ENCODE results near the gene ASTN2. TPM values are rescaled to one million over a fixed set of nuclear protein-coding genes. Genes with fewer than 3 reads are reported as not detected.

The ASTN2 gene
- polyA plus RNA-seq, 1 donor from 2014 or later, result 6.8 TPM

DNA sequence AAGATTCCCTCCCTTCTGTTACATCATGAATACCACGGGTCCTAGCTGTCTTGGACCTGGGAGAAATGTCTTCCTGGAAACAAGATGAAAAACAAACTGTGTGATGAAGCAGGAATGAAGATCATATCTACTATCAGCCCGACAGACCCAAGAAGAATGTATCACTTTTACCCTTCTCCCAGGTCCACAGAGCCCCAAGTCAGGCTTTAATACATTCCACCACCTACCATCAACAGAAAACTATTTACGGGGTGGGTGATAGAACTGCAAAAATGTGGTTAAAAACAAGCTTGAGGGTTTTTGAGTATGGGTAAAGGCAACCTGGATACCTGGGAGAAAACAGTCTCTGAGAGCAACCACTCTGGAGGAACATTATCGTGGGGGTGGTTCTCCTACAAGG lies 400.8 kb downstream of the ASTN2 start:
- Histone ChIP-seq H3K27ac (ENCODE audit: low read length) (no peak overlapping the region), H3K9ac (ENCODE audit: low read length) (no peak overlapping the region), H3K4me2 (ENCODE audit: low read length) (no peak overlapping the region), H3F3A (ENCODE audit: insufficient read depth, low read length, poor library complexity, severe bottlenecking) (no peaks in the 10 kb centered on the region), H3K27me3 (ENCODE audit: insufficient read depth, low read depth, low read length) (no peaks in the 10 kb centered on the region), H3K9me3 (ENCODE audit: low read length) (no peaks in the 10 kb centered on the region), H3K9me2 (ENCODE audit: insufficient read depth, low read length) (no peaks in the 10 kb centered on the region), H4K20me1 (ENCODE audit: insufficient read depth) (no peaks in the 10 kb centered on the region), H3K4me3 (ENCODE audit: low read length) (no peak overlapping the region), H3K36me3 (ENCODE audit: insufficient read depth, low read length) (no peaks in the 10 kb centered on the region), H2AFZ (ENCODE audit: low read depth, low read length) (no peak overlapping the region), H3K79me2 (replicated peaks; ENCODE audit: insufficient read depth, low read length) (no peaks in the 10 kb centered on the region)
- TF ChIP-seq TAF1 (IDR thresholded peaks at IDR 0.05; ENCODE audit: low read depth), result no peak
- TF ChIP-seq, protein P1, sequence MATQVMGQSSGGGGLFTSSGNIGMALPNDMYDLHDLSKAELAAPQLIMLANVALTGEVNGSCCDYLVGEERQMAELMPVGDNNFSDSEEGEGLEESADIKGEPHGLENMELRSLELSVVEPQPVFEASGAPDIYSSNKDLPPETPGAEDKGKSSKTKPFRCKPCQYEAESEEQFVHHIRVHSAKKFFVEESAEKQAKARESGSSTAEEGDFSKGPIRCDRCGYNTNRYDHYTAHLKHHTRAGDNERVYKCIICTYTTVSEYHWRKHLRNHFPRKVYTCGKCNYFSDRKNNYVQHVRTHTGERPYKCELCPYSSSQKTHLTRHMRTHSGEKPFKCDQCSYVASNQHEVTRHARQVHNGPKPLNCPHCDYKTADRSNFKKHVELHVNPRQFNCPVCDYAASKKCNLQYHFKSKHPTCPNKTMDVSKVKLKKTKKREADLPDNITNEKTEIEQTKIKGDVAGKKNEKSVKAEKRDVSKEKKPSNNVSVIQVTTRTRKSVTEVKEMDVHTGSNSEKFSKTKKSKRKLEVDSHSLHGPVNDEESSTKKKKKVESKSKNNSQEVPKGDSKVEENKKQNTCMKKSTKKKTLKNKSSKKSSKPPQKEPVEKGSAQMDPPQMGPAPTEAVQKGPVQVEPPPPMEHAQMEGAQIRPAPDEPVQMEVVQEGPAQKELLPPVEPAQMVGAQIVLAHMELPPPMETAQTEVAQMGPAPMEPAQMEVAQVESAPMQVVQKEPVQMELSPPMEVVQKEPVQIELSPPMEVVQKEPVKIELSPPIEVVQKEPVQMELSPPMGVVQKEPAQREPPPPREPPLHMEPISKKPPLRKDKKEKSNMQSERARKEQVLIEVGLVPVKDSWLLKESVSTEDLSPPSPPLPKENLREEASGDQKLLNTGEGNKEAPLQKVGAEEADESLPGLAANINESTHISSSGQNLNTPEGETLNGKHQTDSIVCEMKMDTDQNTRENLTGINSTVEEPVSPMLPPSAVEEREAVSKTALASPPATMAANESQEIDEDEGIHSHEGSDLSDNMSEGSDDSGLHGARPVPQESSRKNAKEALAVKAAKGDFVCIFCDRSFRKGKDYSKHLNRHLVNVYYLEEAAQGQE (IDR thresholded peaks at IDR 0.05; ENCODE audit: borderline replicate concordance), result no peak

DNA sequence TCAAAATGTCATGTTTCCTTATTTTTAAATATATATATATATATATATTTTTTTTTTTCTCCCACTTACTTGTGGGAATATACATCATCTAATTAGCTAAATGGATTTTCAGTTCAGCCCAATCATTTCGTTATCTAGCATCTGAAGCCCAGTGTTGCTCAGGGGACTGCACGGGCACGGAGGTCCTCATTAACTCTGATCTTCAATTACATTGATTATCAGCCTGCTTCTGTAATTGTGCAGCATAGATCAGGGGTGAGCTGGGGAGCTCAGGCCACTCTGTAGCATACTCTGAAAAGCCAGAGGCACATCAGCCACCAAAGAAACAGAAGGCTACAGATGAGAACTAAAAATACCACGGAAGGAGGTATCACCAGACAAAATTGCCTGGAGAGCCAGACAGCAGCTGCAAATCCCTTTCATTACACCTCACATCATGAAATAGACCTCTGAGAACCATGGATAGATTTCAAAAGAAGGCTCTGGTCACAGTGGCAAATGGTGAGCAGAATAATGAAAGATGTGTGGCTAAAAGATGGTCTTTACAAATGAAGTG lies 401.3 kb downstream of the ASTN2 start:
- H3K27ac ChIP-seq (ENCODE audit: low read length), result no peak overlapping the region
- H3K9ac ChIP-seq (ENCODE audit: low read length), result no peak overlapping the region
- no peaks in the 10 kb centered on the region for H3K36me3 ChIP-seq (ENCODE audit: insufficient read depth, low read length)
- no peak overlapping the region for H3K4me3 ChIP-seq (ENCODE audit: low read length)
- no peaks in the 10 kb centered on the region for H3K27me3 ChIP-seq (ENCODE audit: insufficient read depth, low read depth, low read length)
- H3K9me3 ChIP-seq (ENCODE audit: low read length), result no peaks in the 10 kb centered on the region
- H3K9me2 ChIP-seq (ENCODE audit: insufficient read depth, low read length), result no peaks in the 10 kb centered on the region
- no peak for TF ChIP-seq SMC3 (conservative IDR thresholded peaks at IDR 0.05; ENCODE audit: poor library complexity)
- no peak for TF ChIP-seq EP300 (conservative IDR thresholded peaks at IDR 0.05; ENCODE audit: poor library complexity, severe bottlenecking)
- TF ChIP-seq POLR2AphosphoS5 (IDR thresholded peaks at IDR 0.05), result no peak
- no peak overlapping the region for H2AFZ ChIP-seq (ENCODE audit: low read depth, low read length)
- no peaks in the 10 kb centered on the region for H3F3A ChIP-seq (ENCODE audit: insufficient read depth, low read length, poor library complexity, severe bottlenecking)
- no peak overlapping the region for H3K4me2 ChIP-seq (ENCODE audit: low read length)
- H4K20me1 ChIP-seq (ENCODE audit: insufficient read depth), result no peaks in the 10 kb centered on the region
- no peaks in the 10 kb centered on the region for H3K79me2 ChIP-seq (replicated peaks; ENCODE audit: insufficient read depth, low read length)

DNA sequence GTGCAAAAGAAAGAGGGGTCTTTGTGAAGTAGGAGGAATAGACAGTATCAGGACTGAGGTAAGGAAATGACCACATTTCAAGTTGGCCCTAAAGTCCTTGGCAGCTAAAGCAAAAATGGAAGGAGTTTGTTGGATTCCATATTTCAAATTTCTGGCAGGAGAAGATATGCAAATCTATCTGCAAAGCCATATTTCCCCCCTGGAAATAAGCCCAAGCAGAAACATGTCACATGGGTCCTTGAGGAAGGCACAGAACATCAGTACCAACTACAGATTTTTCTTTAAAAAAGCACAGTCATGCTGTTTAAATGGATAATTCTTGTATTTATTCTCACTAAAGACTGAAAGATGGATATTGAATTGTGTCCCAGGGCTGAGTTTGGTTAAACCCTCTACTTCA lies 404.8 kb downstream of the ASTN2 start:
- Histone ChIP-seq H3K9ac (ENCODE audit: low read length) (no peak overlapping the region), H3K4me3 (ENCODE audit: low read length) (no peak overlapping the region)
- TF ChIP-seq SMC3 (conservative IDR thresholded peaks at IDR 0.05; ENCODE audit: poor library complexity), result no peak
- TF ChIP-seq, protein P1 (IDR thresholded peaks at IDR 0.05; ENCODE audit: borderline replicate concordance), result no peak
- TF ChIP-seq POLR2AphosphoS5 (IDR thresholded peaks at IDR 0.05), result no peak
- TF ChIP-seq TAF1 (IDR thresholded peaks at IDR 0.05; ENCODE audit: low read depth), result no peak
- no peak for TF ChIP-seq MXI1 (conservative IDR thresholded peaks at IDR 0.05; ENCODE audit: poor library complexity, severe bottlenecking)
- TF ChIP-seq EZH2 (IDR thresholded peaks at IDR 0.05; ENCODE audit: borderline replicate concordance, insufficient read depth, low read length, poor library complexity, severe bottlenecking), result no peak
- no peak for TF ChIP-seq EP300 (conservative IDR thresholded peaks at IDR 0.05; ENCODE audit: poor library complexity, severe bottlenecking)
- TF ChIP-seq, protein P2, sequence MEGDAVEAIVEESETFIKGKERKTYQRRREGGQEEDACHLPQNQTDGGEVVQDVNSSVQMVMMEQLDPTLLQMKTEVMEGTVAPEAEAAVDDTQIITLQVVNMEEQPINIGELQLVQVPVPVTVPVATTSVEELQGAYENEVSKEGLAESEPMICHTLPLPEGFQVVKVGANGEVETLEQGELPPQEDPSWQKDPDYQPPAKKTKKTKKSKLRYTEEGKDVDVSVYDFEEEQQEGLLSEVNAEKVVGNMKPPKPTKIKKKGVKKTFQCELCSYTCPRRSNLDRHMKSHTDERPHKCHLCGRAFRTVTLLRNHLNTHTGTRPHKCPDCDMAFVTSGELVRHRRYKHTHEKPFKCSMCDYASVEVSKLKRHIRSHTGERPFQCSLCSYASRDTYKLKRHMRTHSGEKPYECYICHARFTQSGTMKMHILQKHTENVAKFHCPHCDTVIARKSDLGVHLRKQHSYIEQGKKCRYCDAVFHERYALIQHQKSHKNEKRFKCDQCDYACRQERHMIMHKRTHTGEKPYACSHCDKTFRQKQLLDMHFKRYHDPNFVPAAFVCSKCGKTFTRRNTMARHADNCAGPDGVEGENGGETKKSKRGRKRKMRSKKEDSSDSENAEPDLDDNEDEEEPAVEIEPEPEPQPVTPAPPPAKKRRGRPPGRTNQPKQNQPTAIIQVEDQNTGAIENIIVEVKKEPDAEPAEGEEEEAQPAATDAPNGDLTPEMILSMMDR (IDR thresholded peaks at IDR 0.05; ENCODE audit: poor library complexity, severe bottlenecking), result no peak
- no peak for TF ChIP-seq RAD21 (conservative IDR thresholded peaks at IDR 0.05)

More for the DNA sequence above, 404.8 kb downstream of the ASTN2 start:
- no peak overlapping the region for H3K27ac ChIP-seq (ENCODE audit: low read length)
- H3K9me3 ChIP-seq (ENCODE audit: low read length), result no peaks in the 10 kb centered on the region
- no peaks in the 10 kb centered on the region for H3F3A ChIP-seq (ENCODE audit: insufficient read depth, low read length, poor library complexity, severe bottlenecking)
- H3K9me2 ChIP-seq (ENCODE audit: insufficient read depth, low read length), result no peaks in the 10 kb centered on the region
- no peaks in the 10 kb centered on the region for H4K20me1 ChIP-seq (ENCODE audit: insufficient read depth)
- no peaks in the 10 kb centered on the region for H3K36me3 ChIP-seq (ENCODE audit: insufficient read depth, low read length)
- no peak overlapping the region for H3K4me2 ChIP-seq (ENCODE audit: low read length)
- H3K79me2 ChIP-seq (replicated peaks; ENCODE audit: insufficient read depth, low read length), result no peaks in the 10 kb centered on the region
- no peaks in the 10 kb centered on the region for H3K27me3 ChIP-seq (ENCODE audit: insufficient read depth, low read depth, low read length)
- H2AFZ ChIP-seq (ENCODE audit: low read depth, low read length), result no peak overlapping the region
